ENCODE measurements around the gene CENPP.

GRCh38 chr9:92327283-92327850, 1.6 kb downstream of the CENPP start:
- no peak for TF ChIP-seq MYC (IDR thresholded peaks at IDR 0.05; ENCODE audit: low read depth, low read length)
- no peak for TF ChIP-seq CTCF (IDR thresholded peaks at IDR 0.05; ENCODE audit: low read depth, low read length)

Data from NB4 (cell line).